ENCODE results near the gene TLR8.

GRCh38 chrX:12920990-12921389 is 14.6 kb downstream of the TLR8 start:
- TF ChIP-seq CTCF (IDR thresholded peaks at IDR 0.05) (no peak), POLR2A (IDR thresholded peaks at IDR 0.05) (no peak)
